Fibroblast of upper back skin (primary cell): ENCODE results near the gene HS3ST1.
"Not testable (repeated sequence)": the region's sequence is repeated elsewhere in the genome, so short reads cannot be mapped to it uniquely, and the experiment has no call there.

Experiments used
- DNase-seq: peaks from one replicate; pipeline ENCODE4 v3.0.0-alpha.2; 2013

The HS3ST1 gene

GRCh38 chr4:11397819-11398610 is 30.7 kb downstream of the HS3ST1 start:
- no peak for DNase-seq

DNA sequence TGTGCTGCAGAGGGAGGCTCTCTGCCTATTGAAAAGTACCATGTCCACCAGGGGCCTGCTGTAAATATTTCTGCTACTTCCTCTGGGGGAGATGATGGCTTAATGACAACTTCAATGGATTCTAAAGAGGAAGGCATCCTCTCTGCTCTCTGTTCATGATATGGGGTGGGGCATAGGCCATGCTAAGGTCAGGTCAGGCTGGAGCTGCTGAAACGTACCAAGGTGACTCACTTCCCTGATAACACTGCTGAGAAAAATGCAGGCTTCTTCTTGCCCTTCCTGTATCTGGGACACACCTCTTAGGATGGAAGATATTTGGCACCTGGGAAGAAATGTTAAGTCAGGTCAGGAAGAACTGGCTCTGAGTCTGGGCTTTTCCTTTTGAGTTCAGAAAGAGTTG is 31.5 kb downstream of the HS3ST1 start:
- no peak for DNase-seq

GRCh38 chr4:11393551-11393950 is 35.1 kb downstream of the HS3ST1 start:
- no peak for DNase-seq

DNA sequence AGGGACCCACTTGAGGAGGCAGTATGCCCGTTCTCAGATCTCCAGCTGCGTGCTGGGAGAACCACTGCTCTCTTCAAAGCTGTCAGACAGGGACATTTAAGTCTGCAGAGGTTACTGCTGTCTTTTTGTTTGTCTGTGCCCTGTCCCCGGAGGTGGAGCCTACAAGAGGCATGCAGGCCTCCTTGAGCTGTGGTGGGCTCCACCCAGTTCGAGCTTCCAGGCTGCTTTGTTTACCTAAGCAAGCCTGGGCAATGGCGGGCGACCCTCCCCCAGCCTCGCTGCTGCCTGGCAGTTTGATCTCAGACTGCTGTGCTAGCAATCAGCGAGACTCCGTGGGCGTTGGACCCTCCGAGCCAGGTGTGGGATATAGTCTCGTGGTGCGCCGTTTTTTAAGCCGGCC is 44.6 kb downstream of the HS3ST1 start:
- not testable (repeated sequence) for DNase-seq

DNA sequence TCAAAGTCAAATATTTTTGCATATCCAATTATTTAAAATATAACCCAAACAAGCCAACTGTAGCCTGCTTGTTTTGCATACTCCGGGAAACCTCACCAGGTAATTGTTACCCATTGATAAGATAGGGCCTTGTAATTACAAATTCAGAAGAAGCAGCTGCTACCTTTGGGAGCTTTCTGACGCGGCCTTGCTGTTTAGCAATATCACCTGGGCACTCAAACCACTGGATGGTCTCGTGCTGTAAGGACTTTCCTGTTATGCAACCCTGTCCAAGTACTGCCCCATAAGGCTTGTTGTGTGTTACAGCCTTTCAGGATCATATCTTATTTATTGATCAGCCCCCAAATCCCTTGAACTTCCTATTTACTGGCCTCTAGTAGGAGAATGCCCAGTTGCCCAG is 52.1 kb downstream of the HS3ST1 start:
- no peak for DNase-seq

DNA sequence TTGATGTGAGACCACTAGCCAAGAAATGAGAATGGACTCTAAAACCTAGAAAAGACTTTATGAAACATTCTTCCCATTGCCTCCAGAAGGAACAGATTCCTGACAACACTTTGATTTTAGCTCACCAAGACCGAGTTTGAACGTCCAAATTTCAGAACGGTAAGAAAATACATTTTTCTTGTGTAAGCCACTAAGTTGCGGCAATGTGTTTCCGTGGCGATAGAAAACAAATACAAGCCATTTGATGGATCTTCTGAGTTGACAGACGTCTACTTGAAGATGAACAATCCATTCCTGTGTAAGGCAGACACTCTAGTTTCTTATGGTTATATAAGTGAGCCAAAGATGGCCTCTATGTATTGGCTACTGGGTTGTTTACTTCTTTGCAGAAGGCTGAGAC is 52.5 kb downstream of the HS3ST1 start:
- DNase-seq = no peak

DNA sequence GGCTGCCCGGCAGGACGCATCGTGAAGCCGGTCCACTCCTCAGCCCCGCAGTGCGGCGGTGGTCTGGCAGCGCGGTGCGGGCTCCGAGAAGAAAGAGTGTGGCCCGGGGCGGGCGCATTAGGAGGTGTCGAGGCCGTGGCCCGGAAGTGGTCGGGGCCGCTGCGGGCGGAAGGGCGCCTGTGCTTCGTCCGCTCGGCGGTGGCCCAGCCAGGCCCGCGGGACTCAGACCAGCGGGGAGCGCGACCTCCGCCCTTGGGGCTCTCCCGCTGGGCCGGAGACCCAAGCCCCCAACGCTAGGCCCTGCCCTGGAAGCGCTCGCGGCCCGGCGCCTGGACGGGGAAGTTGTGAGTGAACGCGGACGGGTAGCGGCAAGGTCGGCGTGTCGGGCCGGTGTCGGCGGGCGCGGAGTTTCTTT is 60.0 kb downstream of the HS3ST1 start:
- no peak for DNase-seq

GRCh38 chr4:11367371-11367770 is 61.3 kb downstream of the HS3ST1 start:
- DNase-seq = peak; percentile 42

GRCh38 chr4:11366859-11367258 is 61.8 kb downstream of the HS3ST1 start:
- no peak for DNase-seq

GRCh38 chr4:11365039-11365438 is 63.7 kb downstream of the HS3ST1 start:
- DNase-seq = no peak

DNA sequence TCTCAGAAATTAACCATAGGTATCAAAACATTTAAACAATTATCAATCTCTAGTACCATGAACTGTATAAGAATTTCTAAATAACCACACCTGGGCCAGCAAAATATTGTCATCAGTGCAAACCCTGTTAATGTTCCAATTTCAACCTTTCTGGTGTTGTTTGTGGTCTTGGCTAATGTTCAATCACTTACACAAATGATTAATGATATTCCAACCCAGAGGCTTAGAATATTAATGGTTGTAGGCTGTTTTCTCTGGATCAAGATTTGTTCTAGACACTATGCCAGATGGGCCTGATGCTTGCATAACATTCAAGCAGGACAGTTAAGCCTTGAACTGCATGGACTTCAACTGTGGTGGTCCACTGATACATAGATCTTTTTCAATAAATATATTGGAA is 69.1 kb downstream of the HS3ST1 start:
- no peak for DNase-seq

DNA sequence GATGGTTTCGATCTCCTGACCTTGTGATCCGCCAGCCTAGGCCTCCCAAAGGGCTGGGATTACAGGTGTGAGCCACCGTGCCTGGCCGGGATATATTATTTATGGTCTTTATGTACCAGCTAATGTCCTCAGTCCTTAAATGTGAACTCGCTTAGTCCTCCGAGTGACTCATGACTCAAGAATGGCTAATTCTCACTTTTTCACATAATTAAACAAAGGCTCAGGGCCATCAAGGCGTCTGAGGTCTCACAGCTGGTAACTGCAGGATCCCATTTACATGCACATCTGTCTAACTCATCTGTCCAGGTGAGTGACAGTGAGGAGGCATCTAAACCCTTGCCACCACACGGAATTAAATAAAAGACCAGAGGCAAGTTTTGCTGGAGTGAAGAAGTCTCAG is 73.5 kb downstream of the HS3ST1 start:
- DNase-seq = no peak

DNA sequence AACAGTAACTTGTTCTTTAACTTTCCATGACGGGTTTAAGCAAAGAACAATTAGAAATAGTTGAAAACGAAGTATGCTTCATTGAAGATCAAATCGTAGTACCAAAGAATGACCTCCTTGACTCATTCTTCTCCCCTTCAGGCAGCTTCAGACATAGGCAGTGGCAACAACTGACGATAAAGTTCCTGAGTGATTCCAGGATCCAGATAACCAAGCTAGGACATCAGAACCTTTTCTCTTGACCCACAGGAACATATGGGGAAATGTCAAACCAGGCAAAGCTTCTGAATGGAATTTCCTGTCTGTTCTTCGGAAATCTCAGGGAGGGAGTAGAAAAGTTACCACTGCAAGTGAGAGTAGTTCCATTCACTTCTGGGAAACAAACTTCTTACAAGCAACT is 74.2 kb downstream of the HS3ST1 start:
- DNase-seq = no peak

- no peak for DNase-seq
Measured at GRCh38 chr4:11348449-11349088, 80.1 kb downstream of the HS3ST1 start.

GRCh38 chr4:11344916-11345315 is 83.8 kb downstream of the HS3ST1 start:
- DNase-seq = peak; percentile 16

DNA sequence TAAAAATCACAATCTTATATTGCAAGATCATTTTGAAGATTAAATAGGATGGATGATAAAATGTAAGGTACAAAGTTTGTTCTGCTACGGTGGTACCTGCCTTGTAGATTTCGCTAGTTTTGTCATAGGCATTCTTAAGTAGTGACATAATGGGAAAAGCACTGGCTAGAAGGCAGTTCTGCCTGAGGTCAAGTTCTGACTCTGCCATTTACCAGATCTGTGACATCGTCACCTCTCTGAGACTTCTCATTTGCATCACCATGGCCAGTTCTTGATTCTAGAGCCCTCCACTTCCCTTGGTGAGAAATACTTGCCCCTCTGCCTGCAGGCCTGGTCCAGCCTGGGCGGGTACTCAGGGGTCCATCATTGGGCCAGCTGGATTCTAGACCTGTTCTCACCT is 85.2 kb downstream of the HS3ST1 start:
- DNase-seq = no peak
